B cell (primary cell): ENCODE data around the gene MRGPRX3. TPM values are rescaled to one million over a fixed set of nuclear protein-coding genes. Genes with fewer than 3 reads are reported as not detected.
"Not testable (repeated sequence)": the region's sequence is repeated elsewhere in the genome, so short reads cannot be mapped to it uniquely, and the experiment has no call there.

Source experiments
- ATAC-seq: fragments of 200-7000 bp; cut with Tn5 transposase; one replicate; pipeline ENCODE4 v1.10.0; 2021; ENCODE audit warnings: low read depth, mild to moderate bottlenecking, moderate number of reproducible peaks, moderate library complexity
- CTCF ChIA-PET: fragments of 350-600 bp; sonication (Branson Sonifier 250); formaldehyde crosslinking; loops from one replicate; lab custom pipeline; 2021; ENCODE audit warnings: antibody characterized with exemption, inconsistent platforms; lab: Charles Lee
- POLR2A ChIA-PET: fragments of 350-600 bp; sonication (Branson Sonifier 250); formaldehyde crosslinking; loops from one replicate; lab custom pipeline; 2021; ENCODE audit warnings: antibody characterized with exemption; lab: Charles Lee
- DNase-seq: peaks from one replicate; pipeline ENCODE4 v3.0.0; 2013
- H2AFZ ChIP-seq: 2 replicates; pipeline ENCODE4 v1.6.1; 2012; ENCODE audit warnings: mild to moderate bottlenecking, low read depth, low read length; ENCODE audit not compliant: insufficient read depth, poor library complexity, severe bottlenecking
- H3K27ac ChIP-seq, 2 donors: 1 replicate in 1 of 2; 2 replicates in 1 of 2; pipeline ENCODE4 v1.5.1; 2012 to 2013; ENCODE audit warnings: low read length in 2 of 2, mild to moderate bottlenecking in 2 of 2, moderate library complexity in 1 of 2
- H3K27me3 ChIP-seq, 4 experiments: fragments of 200-600 bp in 1 of 4; sonication (generic) in 1 of 4; replicated peaks in 1 of 4; 1 replicate in 2 of 4; 2 replicates in 2 of 4; pipeline versions ENCODE4 v1.6.1 to v1.7.0; 2013 to 2016; ENCODE audit warnings: low read length in 3 of 4, mild to moderate bottlenecking in 2 of 4, mixed read lengths in 1 of 4, moderate library complexity in 1 of 4; ENCODE audit not compliant: insufficient read depth in 4 of 4, control insufficient read depth in 3 of 4; ENCODE audit errors: control extremely low read depth in 1 of 4
- H3K36me3 ChIP-seq, 2 experiments: replicated peaks in 1 of 2; 1 replicate in 1 of 2; 2 replicates in 1 of 2; pipeline versions ENCODE4 v1.6.1 to v1.7.1; 2013; ENCODE audit warnings: low read length in 1 of 2; ENCODE audit not compliant: insufficient read depth in 2 of 2, control insufficient read depth in 1 of 2; ENCODE audit errors: control extremely low read depth in 1 of 2, extremely low read depth in 1 of 2
- H3K4me1 ChIP-seq, 2 donors: fragments of 200-600 bp in 1 of 2; sonication (generic) in 1 of 2; 1 replicate in 1 of 2; 2 replicates in 1 of 2; pipeline versions ENCODE4 v1.5.1 to v1.6.1; 2013 to 2017; ENCODE audit warnings: low read length in 2 of 2; ENCODE audit not compliant: control insufficient read depth in 2 of 2, insufficient read depth in 2 of 2
- H3K4me2 ChIP-seq: replicated peaks from 2 replicates; pipeline ENCODE3; 2012; ENCODE audit warnings: mild to moderate bottlenecking, low read depth, low read length; ENCODE audit not compliant: poor library complexity, severe bottlenecking
- H3K4me3 ChIP-seq, 5 experiments: fragments of 200-600 bp in 1 of 5; sonication (generic) in 1 of 5; 1 replicate in 3 of 5; 2 replicates in 2 of 5; pipeline versions ENCODE4 v1.5.1 to v1.7.0; 2011 to 2016; ENCODE audit warnings: low read length in 4 of 5, mild to moderate bottlenecking in 4 of 5, low read depth in 2 of 5, control low read depth in 1 of 5, moderate library complexity in 1 of 5; ENCODE audit not compliant: insufficient read depth in 1 of 5; ENCODE audit errors: control extremely low read depth in 1 of 5, extremely low read depth in 1 of 5
- H3K79me2 ChIP-seq: fragments of 200-600 bp; sonication (generic); one replicate; pipeline ENCODE4 v1.6.0; 2016; ENCODE audit warnings: low read length; ENCODE audit not compliant: control insufficient read depth, insufficient read depth
- H3K9ac ChIP-seq: fragments of 200-600 bp; sonication (generic); 2 replicates; pipeline ENCODE4 v1.6.1; 2017; ENCODE audit warnings: mild to moderate bottlenecking, low read length, moderate library complexity
- H3K9me3 ChIP-seq, 3 donors: one replicate each; pipeline versions ENCODE4 v1.6.1 to v1.7.1; 2013; ENCODE audit warnings: low read length in 2 of 3; ENCODE audit not compliant: control insufficient read depth in 2 of 3, insufficient read depth in 1 of 3; ENCODE audit errors: control extremely low read depth in 1 of 3
- H4K20me1 ChIP-seq: 2 replicates; pipeline ENCODE4 v1.6.0; 2012; ENCODE audit warnings: mild to moderate bottlenecking, low read length; ENCODE audit not compliant: insufficient read depth, control insufficient read depth, poor library complexity, severe bottlenecking
- H3K27ac Mint-ChIP-seq: one replicate; pipeline ENCODE4 v1.8.0; 2021; ENCODE audit warnings: mixed read lengths
- H3K27me3 Mint-ChIP-seq: one replicate; pipeline ENCODE4 v1.8.0; 2021; ENCODE audit warnings: mixed read lengths
- H3K4me1 Mint-ChIP-seq: one replicate; pipeline ENCODE4 v1.8.0; 2021; ENCODE audit warnings: mixed read lengths
- H3K4me3 Mint-ChIP-seq: one replicate; pipeline ENCODE4 v1.8.0; 2021; ENCODE audit warnings: mixed read lengths
- H3K9me3 Mint-ChIP-seq: one replicate; pipeline ENCODE4 v1.8.0; 2022; ENCODE audit warnings: mixed read lengths; ENCODE audit not compliant: insufficient read depth
- WGBS: methylation state at CpG from one replicate; pipeline ENCODE4 v1.1.5; 2013; ENCODE audit warnings: missing lambda C conversion rate; ENCODE audit not compliant: insufficient coverage; 5-methylcytosine and 5-hydroxymethylcytosine counted together
- intact Hi-C: fragments of 100-400 bp; cut with micrococcal nuclease; formaldehyde crosslinking; loops from one replicate; pipeline ENCODE4 v1.10.0; 2022
- polyA plus RNA-seq: library from polyadenylated mRNA; depleted of rRNA; stranded (reverse); fragments of >200 nt; gene quantifications from 2 replicates; pipeline ENCODE4 v1.2.3, GENCODE V29; 2012
- total RNA-seq, 2 donors: library from RNA; stranded (reverse); fragments of 120-200 nt in 1 of 2; gene quantifications; 1 replicate in 1 of 2; 2 replicates in 1 of 2; pipeline versions ENCODE4 v1.2.3 to v1.2.4, GENCODE V29; 2013 to 2022

The MRGPRX3 gene
- total and polyA plus RNA-seq, 2 donors (not counting 1 experiment from before 2014, with no cell fraction given) = not detected

DNA sequence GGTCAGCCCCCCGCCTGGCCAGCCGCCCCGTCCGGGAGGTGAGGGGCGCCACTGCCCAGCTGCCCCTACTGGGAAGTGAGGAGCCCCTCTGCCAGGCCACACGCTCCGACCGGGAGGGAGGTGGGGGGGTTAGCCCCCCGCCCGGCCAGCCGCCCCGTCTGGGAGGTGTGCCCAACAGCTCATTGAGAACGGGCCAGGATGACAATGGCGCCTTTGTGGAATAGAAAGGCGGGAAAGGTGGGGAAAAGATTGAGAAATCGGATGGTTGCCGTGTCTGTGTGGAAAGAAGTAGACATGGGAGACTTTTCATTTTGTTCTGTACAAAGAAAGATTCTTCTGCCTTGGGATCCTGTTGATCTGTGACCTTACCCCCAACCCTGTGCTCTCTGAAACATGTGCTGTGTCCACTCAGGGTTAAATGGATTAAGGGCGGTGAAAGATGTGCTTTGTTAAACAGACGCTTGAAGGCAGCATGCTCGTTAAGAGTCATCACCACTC, 11.0 kb upstream of the MRGPRX3 start:
- H3K27me3 Mint-ChIP-seq, H4K20me1 ChIP-seq, H3K9ac ChIP-seq, H3K36me3 ChIP-seq, CTCF ChIA-PET, H3K27ac ChIP-seq, POLR2A ChIA-PET, DNase-seq, H3K27me3 ChIP-seq, H3K4me3 Mint-ChIP-seq, H3K4me3 ChIP-seq, H2AFZ ChIP-seq, H3K4me1 Mint-ChIP-seq, H3K9me3 ChIP-seq, H3K9me3 Mint-ChIP-seq, H3K27ac Mint-ChIP-seq, intact Hi-C loops, ATAC-seq, H3K4me2 ChIP-seq, H3K4me1 ChIP-seq, H3K79me2 ChIP-seq: not testable (repeated sequence)
- 84% methylated on average over 13 of the region's 20 CpGs for WGBS

DNA sequence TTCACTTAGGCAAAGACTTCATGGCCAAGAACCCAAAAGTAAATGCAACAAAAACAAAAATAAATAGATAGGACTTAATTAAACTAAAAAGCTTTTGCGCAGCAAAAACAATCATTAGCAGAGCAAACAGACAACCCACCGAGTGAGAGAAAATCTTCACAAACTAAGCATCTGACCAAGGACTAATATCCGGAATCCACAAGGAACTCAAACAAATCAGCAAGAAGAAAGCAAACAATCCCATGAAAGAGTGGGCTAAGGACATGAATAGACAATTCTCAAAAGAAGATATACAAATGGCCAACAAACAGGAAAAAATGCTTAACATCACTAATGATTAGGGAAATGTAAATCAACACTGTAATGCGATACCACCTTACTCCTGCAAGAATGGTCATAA, 1.3 kb upstream of the MRGPRX3 start:
- POLR2A ChIA-PET, H3K9me3 ChIP-seq, H3K4me3 Mint-ChIP-seq, H3K4me2 ChIP-seq, H3K79me2 ChIP-seq, H3K27me3 ChIP-seq, H3K4me1 Mint-ChIP-seq, H3K4me3 ChIP-seq, H3K36me3 ChIP-seq, H4K20me1 ChIP-seq, H3K27ac Mint-ChIP-seq, H2AFZ ChIP-seq, ATAC-seq, H3K9me3 Mint-ChIP-seq, H3K27ac ChIP-seq, H3K4me1 ChIP-seq, H3K9ac ChIP-seq, DNase-seq, intact Hi-C loops: not testable (repeated sequence)
- no CpG with 5 or more reads among the region's 4 CpGs for WGBS
- H3K27me3 Mint-ChIP-seq = peaks cover 52% of the 10 kb centered on the region
- CTCF ChIA-PET = interaction anchor here (1.2 kb wide), 1 partner anchor 25 kb away, joined by 3 read pairs; no protein-coding TSS in a partner anchor
